BE2C (cell line): Measurements from ENCODE around the gene R3HDM1.

Experiments
- DNase-seq: peaks from one replicate; pipeline ENCODE4 v3.0.0-alpha.2; 2020
- H3K27me3 ChIP-seq: fragments of 250-450 bp; sonication (Bioruptor Pico); 2 replicates; pipeline ENCODE4 v1.5.1; 2020; ENCODE audit warnings: mild to moderate bottlenecking
- H3K36me3 ChIP-seq: fragments of 250-450 bp; sonication (Bioruptor Pico); 2 replicates; pipeline ENCODE4 v1.5.1; 2020; ENCODE audit warnings: mild to moderate bottlenecking
- H3K4me1 ChIP-seq: fragments of 250-450 bp; sonication (Bioruptor Pico); 2 replicates; pipeline ENCODE4 v1.5.1; 2020
- H3K4me3 ChIP-seq: 2 replicates; pipeline ENCODE4 v1.5.1; 2011; ENCODE audit warnings: low read depth, low read length
- H3K9me3 ChIP-seq: fragments of 250-450 bp; sonication (Bioruptor Pico); 2 replicates; pipeline ENCODE4 v1.5.1; 2020
- TF ChIP-seq, protein P1 (sequence below): IDR thresholded peaks from 2 replicates; pipeline ENCODE4 v1.5.1; 2012; ENCODE audit warnings: mild to moderate bottlenecking, low read depth, low read length

Gene R3HDM1

GRCh38 chr2:135635212-135635835, 104.0 kb downstream of the R3HDM1 start:
- no peak for DNase-seq
- no peaks in the 10 kb centered on the region; the same call in 1 of the 2 replicates for H3K36me3 ChIP-seq

DNA sequence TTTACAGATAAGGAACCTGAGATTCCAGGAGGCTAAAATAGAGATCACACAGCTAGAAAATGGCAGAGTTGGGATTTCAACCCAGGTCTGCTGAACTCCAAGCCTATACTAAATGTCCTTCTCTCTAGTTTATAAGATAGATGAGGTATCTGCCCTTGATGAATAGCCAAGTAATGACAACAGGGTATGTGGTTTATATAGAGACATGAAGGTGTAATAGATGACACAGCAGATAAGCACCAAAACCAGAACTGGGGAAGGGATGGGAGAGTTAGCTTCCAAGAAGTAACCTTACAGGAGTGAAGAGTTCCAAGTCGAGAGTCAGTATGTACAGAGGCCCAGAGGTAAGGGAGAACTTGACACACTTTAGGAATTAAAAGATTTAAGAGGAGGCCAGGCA, 105.7 kb downstream of the R3HDM1 start:
- TF ChIP-seq, protein P1, sequence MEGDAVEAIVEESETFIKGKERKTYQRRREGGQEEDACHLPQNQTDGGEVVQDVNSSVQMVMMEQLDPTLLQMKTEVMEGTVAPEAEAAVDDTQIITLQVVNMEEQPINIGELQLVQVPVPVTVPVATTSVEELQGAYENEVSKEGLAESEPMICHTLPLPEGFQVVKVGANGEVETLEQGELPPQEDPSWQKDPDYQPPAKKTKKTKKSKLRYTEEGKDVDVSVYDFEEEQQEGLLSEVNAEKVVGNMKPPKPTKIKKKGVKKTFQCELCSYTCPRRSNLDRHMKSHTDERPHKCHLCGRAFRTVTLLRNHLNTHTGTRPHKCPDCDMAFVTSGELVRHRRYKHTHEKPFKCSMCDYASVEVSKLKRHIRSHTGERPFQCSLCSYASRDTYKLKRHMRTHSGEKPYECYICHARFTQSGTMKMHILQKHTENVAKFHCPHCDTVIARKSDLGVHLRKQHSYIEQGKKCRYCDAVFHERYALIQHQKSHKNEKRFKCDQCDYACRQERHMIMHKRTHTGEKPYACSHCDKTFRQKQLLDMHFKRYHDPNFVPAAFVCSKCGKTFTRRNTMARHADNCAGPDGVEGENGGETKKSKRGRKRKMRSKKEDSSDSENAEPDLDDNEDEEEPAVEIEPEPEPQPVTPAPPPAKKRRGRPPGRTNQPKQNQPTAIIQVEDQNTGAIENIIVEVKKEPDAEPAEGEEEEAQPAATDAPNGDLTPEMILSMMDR: no peak
- DNase-seq: no peak
- Histone ChIP-seq H3K27me3 (no peaks in the 10 kb centered on the region), H3K36me3 (no peaks in the 10 kb centered on the region; the same call in 1 of the 2 replicates), H3K9me3 (no peaks in the 10 kb centered on the region), H3K4me3 (no peak overlapping the region), H3K4me1 (no peaks in the 10 kb centered on the region)

More at GRCh38 chr2:135635212-135635835, 104.0 kb downstream of the R3HDM1 start:
- Histone ChIP-seq H3K4me3 (no peak overlapping the region), H3K27me3 (no peaks in the 10 kb centered on the region), H3K4me1 (no peaks in the 10 kb centered on the region), H3K9me3 (no peaks in the 10 kb centered on the region)
- TF ChIP-seq, protein P1: no peak

DNA sequence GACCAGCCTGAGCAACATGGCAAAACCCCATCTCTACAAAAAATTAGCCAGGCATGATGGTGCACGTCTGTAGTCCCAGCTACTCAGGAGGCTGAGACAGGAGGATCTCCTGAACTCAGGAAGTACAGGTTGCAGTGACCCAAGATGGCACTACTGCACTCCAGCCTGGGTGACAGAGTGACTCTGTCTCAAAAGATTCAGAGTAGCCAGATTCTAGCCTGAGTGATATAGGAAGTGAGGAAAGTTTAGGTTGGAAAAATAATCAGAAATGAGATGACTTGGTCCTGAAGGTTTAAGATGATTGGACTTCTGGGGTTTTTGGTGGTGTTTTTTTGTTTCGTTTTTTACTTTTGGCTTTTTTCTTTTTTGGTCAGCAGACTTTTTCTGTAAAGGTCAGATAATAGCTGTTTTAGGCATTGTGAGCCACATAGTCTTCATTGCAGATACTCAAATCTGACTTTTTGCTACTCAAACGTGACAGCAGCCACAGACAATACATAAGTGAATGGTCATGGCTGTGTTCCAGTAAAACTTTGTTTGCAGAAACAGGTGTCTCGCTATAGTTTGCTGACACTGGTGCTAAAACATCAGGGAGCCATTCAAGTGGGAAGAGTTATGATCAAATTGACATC, 106.3 kb downstream of the R3HDM1 start:
- no peaks in the 10 kb centered on the region; the same call in 1 of the 2 replicates for H3K36me3 ChIP-seq
- no peaks in the 10 kb centered on the region for H3K27me3 ChIP-seq
- no peak for DNase-seq
- no peaks in the 10 kb centered on the region for H3K9me3 ChIP-seq
- no peaks in the 10 kb centered on the region for H3K4me1 ChIP-seq
- TF ChIP-seq, protein P1: no peak
- H3K4me3 ChIP-seq: no peak overlapping the region

DNA sequence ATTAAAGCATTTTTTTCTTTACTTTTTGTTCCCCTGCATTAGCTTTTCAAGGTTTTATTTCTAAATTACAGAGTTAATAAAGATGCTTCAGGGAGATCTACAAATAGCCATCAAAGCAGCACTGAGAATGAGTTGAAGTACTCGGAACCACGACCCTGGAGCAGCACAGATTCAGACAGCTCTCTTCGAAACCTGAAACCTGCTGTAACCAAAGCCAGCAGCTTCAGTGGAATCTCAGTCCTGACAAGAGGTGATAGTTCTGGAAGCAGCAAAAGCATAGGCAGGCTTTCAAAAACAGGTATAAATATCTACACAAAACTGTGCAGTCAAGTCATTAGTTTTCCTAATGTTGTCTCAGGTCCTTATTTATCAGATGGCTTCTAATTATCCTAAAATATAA, 107.5 kb downstream of the R3HDM1 start:
- no peaks in the 10 kb centered on the region for H3K9me3 ChIP-seq
- TF ChIP-seq, protein P1: no peak
- no peak overlapping the region for H3K4me3 ChIP-seq
- DNase-seq: no peak
- H3K27me3 ChIP-seq: no peaks in the 10 kb centered on the region
- H3K4me1 ChIP-seq: no peaks in the 10 kb centered on the region
- H3K36me3 ChIP-seq: no peaks in the 10 kb centered on the region; the same call in 1 of the 2 replicates

GRCh38 chr2:135641156-135642068, 110.1 kb downstream of the R3HDM1 start:
- H3K36me3 ChIP-seq: no peaks in the 10 kb centered on the region; the same call in 1 of the 2 replicates
- TF ChIP-seq, protein P1: no peak
- H3K9me3 ChIP-seq: no peaks in the 10 kb centered on the region
- no peaks in the 10 kb centered on the region for H3K4me1 ChIP-seq
- no peak for DNase-seq
- H3K27me3 ChIP-seq: no peaks in the 10 kb centered on the region
- H3K4me3 ChIP-seq: no peak overlapping the region
